HG02970 (cell line): ENCODE data around the gene SLFN12L.
"Not testable (repeated sequence)": the region's sequence is repeated elsewhere in the genome, so short reads cannot be mapped to it uniquely, and the experiment has no call there.

Experiments used
- ATAC-seq: cut with Tn5 transposase; IDR thresholded peaks from one replicate; pipeline ENCODE4 v1.9.1; 2021; ENCODE audit warnings: mild to moderate bottlenecking, moderate library complexity, moderate number of reproducible peaks; ENCODE audit not compliant: unreplicated experiment, low FRiP score

SLFN12L gene

DNA sequence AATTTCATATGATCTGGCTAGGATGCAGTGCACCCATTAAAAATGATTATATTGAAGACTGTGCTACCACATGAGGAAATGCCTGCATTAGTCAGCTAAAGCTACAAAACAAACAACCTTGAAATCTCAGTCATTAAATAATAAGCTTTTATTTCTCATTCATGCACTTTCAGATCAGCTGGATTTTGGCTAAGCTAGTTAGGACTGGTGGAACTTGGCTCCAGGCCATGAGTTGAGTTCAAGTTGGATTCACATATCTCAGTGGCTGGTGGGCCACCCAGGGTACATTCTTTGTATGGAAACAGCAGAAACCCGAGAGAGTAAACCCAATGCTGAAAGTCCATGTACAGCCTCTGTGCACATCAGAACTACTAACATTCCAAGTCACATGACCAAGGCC lies 6.4 kb upstream of the SLFN12L start:
- no peak for ATAC-seq

DNA sequence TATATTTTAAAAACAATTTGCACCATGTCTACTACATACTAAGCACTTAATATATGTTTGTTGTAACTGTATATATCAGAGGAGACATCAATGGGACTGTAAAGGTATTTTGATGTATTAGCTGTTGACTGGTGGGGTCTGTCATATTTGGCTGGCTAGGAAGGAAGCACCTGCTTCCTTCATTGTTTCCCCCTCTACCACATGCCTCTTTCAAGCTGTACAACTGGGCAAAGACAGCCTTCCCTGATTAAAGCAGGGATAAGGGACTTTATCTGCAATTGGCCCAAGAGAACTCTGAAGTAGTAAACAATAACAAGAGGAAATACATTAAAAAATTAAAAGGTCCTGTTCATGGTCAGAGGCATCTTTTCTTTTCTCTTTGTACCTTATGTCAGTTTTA lies 5.5 kb upstream of the SLFN12L start:
- no peak for ATAC-seq

DNA sequence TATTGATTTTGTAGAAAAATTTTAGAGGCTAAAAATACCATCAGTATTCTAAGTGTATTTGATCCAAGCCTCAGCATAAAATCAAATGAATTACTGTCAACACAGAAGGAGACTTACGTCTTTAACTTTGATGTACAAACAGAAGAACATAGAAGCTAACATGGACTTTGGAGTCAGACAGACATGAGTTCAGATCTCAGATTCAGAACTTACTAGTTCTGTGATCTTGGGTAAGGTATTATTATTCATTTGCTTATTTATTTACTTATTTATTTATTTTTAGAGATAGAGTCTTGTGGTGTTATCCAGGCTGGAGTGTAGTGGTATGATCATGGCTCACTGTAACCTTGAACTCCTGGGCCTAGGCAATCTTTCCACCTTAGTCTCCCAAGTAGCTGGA lies 4.0 kb upstream of the SLFN12L start:
- no peak for ATAC-seq

DNA sequence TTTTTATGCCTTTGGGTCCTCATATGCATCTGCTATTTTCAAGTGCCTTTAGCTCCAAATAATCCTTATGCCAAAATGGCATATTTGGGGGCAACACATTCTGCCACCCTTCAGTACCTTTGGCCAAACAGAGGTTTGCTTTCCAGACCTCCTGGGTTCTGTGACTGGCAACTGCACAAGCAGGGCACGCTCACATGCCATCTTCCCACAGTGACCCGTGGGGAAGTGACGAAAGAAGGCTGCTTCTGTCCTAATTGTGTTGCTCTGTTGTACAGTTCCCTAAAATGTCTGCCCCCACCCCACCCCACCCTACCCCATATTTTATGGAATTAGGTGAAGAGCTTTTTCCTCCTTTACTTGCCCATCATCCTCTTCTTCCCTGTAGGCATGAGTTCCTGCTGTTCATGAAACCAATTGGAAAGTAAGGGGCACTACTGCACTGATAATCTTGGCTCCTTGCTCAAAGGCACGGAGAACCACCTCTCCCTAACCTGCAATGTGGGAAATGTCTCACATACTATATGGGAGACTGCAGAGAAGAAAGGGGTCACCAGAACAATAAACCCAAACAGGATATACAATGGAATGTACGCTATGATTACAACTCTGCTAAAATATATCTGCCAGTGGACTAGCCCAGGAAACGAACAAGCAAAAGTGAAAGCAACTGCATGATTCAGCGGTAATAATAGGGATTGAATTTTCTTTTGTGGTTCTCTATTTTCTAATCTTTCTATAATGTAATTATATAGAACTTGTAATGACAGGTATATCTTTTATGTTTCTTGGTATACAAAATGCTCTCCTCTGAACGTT lies 3.3 kb upstream of the SLFN12L start:
- no peak for ATAC-seq

DNA sequence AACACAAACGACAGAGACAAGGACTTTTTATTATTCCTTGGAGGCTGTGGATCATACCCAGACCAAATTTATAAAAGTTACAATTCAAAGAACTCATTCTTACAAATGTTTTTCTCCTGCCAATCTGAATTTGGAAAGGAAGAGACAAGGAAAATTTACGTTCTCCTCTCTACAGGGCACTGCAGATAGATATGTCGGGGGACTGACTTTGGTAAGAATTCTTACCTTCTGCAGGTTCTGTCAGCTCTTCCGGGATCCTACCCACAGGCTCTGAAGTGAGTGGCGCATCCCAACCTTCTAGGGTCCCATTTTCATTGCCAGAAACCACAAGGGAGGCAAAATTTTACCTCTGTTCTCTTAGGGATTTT lies 2.2 kb upstream of the SLFN12L start:
- ATAC-seq: no peak

- ATAC-seq: no peak
Measured at GRCh38 chr17:35536664-35537171, 760 bp downstream of the SLFN12L start.

DNA sequence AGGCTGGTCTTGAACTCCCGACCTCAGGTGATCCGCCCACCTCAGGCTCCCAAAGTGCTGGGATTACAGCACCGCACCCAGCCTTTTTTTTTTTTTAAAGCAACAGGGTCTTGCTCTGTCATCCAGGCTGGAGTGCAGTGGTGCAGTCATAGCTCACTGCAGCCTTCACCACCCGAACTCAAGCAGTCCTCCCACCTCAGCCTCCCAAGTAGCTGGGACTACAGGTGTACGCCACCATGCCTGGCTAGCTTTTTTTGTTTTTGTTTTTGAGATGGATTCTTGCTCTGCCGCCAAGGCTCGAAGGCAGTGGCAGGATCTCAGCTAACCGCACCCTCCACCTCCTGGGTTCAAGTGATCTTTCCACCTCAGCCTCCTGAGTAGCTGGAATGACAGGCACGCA lies 2.1 kb downstream of the SLFN12L start:
- ATAC-seq: not testable (repeated sequence)

DNA sequence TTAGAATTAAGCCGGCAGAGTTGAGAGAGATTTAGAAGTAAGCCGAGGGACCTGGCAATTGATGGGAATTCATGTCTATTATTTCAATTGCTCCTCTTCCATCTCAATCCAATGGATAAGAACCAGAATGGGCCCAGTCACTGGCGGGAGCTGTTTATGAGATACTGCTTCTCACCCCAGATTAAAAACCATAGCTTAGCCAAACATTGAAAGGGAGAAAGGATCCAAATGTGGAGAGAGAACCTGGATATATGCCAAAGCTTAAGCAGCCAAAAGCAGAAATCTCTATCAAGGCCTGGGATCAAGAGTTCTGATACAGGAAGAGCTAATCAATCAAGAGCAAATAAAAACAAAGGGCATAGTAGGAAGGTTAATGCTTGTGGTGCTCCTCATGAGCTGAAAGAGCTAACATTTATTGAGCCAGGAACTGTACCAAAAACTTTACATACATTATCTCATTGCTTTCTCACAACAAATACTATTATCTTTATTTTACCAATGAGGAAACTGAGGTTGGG lies 2.8 kb downstream of the SLFN12L start:
- no peak for ATAC-seq

- no peak for ATAC-seq
Measured at GRCh38 chr17:35531160-35531559, 6.3 kb downstream of the SLFN12L start.

GRCh38 chr17:35529866-35530265 lies 7.6 kb downstream of the SLFN12L start:
- no peak for ATAC-seq

DNA sequence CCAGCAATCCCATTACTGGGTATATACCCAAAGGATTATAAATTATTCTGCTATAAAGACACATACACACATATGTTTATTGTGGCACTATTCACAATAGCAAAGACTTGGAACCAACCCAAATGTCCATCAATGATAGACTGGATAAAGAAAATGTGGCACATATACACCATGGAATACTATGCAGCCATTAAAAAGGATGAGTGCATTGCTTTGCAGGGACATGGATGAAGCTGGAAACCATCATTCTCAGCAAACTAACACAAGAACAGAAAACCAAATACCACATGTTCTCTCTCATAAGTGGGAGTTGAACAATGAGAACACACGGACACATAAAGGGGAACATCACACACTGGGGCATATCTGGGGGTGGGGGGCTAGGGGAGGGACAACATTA lies 8.2 kb downstream of the SLFN12L start:
- ATAC-seq: not testable (repeated sequence)

DNA sequence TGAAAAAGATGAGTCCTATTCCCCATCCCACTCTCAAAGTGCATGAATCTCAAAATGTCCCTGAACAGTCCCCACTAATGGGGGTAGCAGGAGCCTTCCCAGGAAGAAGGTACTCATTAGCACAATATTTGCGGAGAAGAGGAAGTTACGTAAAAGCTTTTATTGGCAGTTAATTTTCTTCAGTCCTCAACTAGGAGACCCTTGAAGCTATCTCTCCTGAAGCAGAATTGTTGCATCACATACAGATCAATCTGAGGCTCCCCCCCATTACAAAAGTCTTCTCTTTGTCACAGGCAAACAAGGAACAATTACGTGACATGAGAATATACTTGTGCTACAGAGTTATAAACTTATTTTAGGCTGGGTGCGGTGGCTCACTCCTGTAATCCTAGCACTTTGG lies 14.2 kb downstream of the SLFN12L start:
- no peak for ATAC-seq

- not testable (repeated sequence) for ATAC-seq
Measured at GRCh38 chr17:35521654-35522256, 15.7 kb downstream of the SLFN12L start.

- no peak for ATAC-seq
Measured at GRCh38 chr17:35521150-35521549, 16.3 kb downstream of the SLFN12L start.

GRCh38 chr17:35519906-35520442 lies 17.5 kb downstream of the SLFN12L start:
- no peak for ATAC-seq

- no peak for ATAC-seq
Measured at GRCh38 chr17:35519439-35519838, 18.0 kb downstream of the SLFN12L start.

DNA sequence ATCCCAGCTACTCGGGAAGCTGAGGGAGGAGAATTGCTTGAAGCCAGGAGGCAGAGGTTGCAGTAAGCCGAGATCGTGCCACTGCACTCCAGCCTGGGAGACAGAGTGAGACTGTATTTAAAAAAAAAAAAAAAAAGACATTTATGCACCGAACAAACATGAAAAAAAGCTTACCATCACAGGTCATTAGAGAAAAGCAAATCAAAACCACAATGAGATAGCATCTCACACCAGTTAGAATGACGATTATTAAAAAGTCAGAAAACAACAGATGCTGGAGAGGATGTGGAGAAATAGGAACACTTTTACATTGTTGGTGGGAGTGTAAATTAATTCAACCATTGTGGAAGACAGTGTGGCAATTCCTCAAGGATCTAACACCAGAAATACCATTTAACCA lies 19.0 kb downstream of the SLFN12L start:
- not testable (repeated sequence) for ATAC-seq

GRCh38 chr17:35515027-35515426 lies 22.5 kb downstream of the SLFN12L start:
- ATAC-seq: no peak

- no peak for ATAC-seq
Measured at GRCh38 chr17:35514564-35514963, 22.9 kb downstream of the SLFN12L start.

DNA sequence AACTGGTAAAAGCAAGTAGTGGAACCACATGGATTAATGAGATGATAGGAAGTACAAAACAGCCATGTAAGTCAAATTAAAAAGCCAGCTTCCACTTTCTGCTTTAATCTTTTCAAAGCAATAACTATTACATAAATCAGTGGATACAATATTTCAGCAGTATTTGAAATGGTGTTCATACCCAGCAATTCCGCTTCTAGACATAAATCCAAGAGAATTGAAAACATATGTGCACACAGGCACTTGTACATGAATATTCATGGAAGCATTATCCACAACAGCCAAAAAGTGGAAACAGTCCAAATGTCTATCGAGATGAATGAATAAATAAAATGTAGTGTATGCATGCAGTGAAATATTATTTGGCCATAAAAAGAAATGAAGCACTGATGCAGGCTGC lies 27.4 kb downstream of the SLFN12L start:
- no peak for ATAC-seq

GRCh38 chr17:35507714-35508113 lies 29.8 kb downstream of the SLFN12L start:
- not testable (repeated sequence) for ATAC-seq
